Posterior cingulate gyrus (tissue), 11 donors: ENCODE results near the gene CTSW.
A peak's percentile ranks its signal among the peaks of the same experiment; 100 is the strongest.

Experiments
- DNase-seq, 10 donors: peaks; one replicate each; pipeline versions ENCODE4 v3.0.0 to v3.0.0-alpha.2; 2020 to 2021; ENCODE audit warnings: mixed read lengths in 3 of 10
- intact Hi-C: fragments of 100-400 bp; cut with DNase I; formaldehyde crosslinking; loops from one replicate; pipeline ENCODE4 v1.15.1; 2023

Gene CTSW

DNA sequence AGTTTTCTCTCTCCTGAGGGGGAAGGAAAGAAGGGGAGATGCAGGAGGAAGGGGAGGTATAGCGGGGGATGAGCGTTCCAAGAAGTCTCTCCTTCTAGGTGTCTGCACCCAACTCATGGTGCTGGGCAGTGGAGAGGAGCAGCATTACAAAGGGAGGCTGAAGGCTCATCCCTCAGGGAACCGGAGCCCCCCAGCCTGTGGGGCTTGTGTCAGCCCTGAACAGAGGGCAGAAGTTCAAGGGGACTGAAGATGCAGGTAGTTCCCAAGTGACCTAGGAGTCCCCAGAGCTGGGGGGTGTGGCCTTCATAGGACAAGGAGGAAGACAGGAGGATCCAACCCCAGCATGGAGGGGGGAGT, 37.4 kb downstream of the CTSW start:
- no peak for DNase-seq

GRCh38 chr11:65917434-65918210, 38.0 kb downstream of the CTSW start:
- intact Hi-C loops, result loop anchor here (2.0 kb wide), 2 partner anchors 29 to 43 kb away; partner anchors contain the start of genes FIBP and SART1
- peak in 2 of 10 donors; percentile 73 to 85 for DNase-seq

More for the DNA sequence above, 37.4 kb downstream of the CTSW start:
- intact Hi-C loops, result no loop called here

DNA sequence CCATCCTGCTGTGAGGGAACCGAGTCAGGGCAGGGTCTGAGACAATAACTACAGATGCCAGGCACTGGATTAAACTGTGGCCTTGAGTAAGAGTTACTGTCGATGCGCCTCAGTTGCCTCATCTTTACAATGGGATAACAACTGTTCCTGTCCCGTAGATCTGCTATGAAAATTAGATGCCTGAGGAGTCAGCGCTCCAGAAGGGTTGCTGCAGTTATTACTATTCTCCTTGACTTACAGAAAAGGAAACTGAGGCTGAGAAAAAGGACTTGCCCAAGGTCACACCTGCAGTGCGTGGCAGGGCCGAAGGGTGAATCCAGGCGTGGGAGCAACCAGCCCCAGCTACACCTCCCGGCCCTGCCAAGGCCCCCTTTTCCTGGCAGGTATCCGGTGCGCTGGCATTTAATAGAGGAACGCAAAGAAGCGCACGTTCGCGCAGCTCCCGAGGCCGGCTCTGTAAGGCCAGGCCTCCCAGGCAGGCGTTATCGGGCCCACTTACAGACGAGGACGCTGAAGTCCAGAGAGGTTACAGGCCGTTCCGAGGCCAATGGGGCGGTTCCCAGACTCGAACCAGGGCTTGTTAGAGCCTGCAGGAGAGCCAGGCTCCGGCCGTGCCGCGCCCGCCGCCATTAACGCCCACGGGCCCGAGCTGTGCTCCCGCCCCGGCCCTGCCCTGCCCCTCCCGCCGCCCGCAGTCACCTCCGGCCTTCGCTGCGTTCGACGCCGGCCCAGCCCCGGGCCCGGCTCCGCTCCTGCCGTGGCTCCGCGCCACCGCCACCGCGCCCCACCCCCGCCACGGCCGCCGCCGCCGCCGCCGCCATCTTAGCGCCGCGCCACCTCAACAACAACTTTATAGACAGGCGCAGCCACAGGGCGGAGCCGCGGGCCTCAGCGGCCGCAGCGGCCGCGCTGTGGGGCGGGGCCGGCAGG, 38.8 kb downstream of the CTSW start, which contains the start of gene C11orf68:
Gene C11orf68, minus strand, starts transcription at position 852 of the 930 bp plus-strand sequence. Its CDS starts 31 bp downstream, at position 821.
- DNase-seq, result peak in 3 of 10 donors; percentile 66 to 81 (median 66)
- intact Hi-C loops, result loop anchor here (2.0 kb wide), 2 partner anchors 30 to 42 kb away; partner anchors contain the start of genes FIBP and SART1

DNA sequence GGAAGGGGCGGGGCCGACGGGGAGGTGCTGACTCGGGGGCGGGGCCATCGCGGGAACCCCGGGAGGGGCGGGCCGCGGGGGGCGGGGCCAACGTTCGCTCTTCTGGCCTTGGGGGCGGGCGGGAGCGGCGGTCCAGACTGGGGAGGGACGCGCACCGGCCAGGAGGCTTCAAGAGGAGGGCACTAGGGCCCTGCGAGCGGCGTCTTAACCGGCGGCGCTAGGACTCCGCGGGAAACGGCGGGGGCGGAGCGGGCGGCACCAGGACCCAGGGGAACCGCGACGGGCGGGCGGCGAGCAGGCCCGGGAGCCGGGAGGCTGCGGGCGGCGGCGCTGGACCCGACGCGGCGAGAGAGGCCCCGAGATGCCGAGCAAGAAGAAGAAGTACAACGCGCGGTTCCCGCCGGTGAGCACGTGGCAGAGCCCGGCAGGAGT, 39.5 kb downstream of the CTSW start, which contains the start of gene DRAP1:
Gene DRAP1, plus strand, starts transcription at position 286 of the 432 bp plus-strand sequence. Its CDS starts 76 bp downstream, at position 362.
- intact Hi-C loops, result loop anchor here (2.0 kb wide), 2 partner anchors 30 to 42 kb away; partner anchors contain the start of genes FIBP and SART1
- peak; percentile 98 to 100 (median 100) for DNase-seq

GRCh38 chr11:65919573-65920371, 40.1 kb downstream of the CTSW start:
- DNase-seq, result peak in 7 of 10 donors; percentile 27 to 91 (median 51)

DNA sequence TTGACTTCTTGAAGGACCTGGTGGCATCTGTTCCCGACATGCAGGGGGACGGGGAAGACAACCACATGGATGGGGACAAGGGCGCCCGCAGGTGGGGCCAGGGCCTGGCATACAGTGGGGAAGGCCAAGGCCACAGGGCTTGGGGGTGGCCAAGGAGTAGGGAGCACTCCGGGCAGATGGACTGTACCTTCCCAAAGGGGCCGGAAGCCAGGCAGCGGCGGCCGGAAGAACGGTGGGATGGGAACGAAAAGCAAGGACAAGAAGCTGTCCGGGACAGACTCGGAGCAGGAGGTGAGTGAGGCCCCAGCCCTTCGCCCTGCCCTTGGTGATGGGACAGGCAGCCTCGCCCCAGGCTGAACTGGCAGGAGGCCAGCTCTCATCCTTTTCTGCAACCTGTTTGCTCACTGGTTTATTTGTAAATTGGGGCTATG, 40.8 kb downstream of the CTSW start:
- intact Hi-C loops, result loop anchor here (1.0 kb wide), 1 partner anchor 28 kb away; no protein-coding TSS in a partner anchor
- peak in 2 of 10 donors; percentile 82 to 85 for DNase-seq

More at GRCh38 chr11:65919573-65920371, 40.1 kb downstream of the CTSW start:
- intact Hi-C loops, result loop anchor here (1.0 to 2.0 kb wide), 3 partner anchors 27 to 41 kb away; partner anchors contain the start of genes FIBP and SART1

DNA sequence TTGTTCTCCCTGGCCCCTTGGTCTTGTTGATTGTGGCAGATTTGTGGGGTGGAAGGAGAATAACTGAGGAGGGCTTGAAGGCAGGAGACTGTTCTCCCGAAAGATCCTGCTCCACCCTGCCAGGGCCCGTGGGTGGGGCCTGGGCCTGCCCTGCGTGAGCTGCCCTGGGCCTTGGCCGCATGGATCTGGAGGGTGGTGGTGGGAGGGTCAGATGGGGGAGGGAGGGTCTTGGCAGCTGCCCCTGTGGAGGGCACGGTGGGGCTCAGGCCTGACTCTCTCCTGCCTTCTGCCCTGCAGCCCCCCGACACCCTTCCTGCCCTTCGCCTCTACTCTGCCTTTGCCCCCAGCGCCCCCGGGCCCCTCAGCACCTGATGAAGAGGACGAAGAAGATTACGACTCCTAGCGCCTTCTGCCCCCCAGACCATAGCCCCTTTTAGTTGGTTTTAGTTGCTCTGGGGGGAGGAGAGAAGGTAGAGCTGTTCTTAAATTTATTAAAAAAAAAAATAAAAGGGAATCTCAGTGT, 41.5 kb downstream of the CTSW start:
- peak in 2 of 10 donors; percentile 30 to 57 for DNase-seq
- intact Hi-C loops, result no loop called here

DNA sequence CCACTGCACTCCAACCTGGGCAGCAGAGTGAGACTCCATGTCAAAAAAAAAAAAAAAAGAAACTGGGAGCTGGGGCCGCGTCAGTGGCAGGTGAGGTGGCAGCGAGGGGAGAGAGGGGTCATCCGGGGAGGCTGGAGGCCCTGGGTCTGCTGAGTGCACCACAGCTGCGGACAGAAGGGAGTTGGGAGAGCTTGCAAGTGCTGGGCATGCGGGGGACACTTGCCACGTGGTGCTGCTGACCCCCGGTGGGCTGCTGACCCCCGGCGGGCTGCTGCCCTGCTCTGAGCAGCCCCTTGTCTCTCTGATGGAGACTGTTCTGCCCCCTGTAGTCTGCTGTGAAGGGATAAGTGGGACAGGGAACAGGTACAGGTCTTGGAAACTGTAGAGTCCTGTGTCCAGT, 42.2 kb downstream of the CTSW start:
- DNase-seq, result peak in 1 of 10 donors; percentile 52
- intact Hi-C loops, result no loop called here

- intact Hi-C loops, result no loop called here
- DNase-seq, result no peak
Measured at GRCh38 chr11:65922565-65922964, 42.9 kb downstream of the CTSW start.

DNA sequence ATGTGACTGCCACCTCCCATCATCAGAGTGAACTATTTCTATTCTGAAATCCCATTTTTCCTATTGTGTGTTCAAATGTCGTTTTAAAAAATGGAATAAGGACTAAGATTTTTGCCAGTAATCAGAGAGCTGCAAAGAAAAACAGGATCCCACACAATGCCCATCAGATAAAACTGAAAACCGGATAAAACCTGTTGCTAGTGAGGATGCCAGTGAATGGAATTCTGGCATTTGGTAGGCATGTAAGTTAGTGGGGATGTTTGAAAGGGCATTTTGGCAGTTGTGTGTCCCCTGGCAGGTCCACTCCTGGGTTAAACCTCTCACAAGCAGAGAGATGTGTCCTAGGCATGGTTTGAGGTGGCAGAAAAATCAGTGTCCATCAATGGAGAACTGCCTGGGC, 45.8 kb downstream of the CTSW start:
- DNase-seq, result no peak
- intact Hi-C loops, result no loop called here

GRCh38 chr11:65927904-65928397, 48.3 kb downstream of the CTSW start:
- intact Hi-C loops, result no loop called here
- peak in 1 of 10 donors; percentile 27 for DNase-seq

- intact Hi-C loops, result no loop called here
- peak in 1 of 10 donors; percentile 4 for DNase-seq
Measured at GRCh38 chr11:65928667-65929066, 49.0 kb downstream of the CTSW start.

DNA sequence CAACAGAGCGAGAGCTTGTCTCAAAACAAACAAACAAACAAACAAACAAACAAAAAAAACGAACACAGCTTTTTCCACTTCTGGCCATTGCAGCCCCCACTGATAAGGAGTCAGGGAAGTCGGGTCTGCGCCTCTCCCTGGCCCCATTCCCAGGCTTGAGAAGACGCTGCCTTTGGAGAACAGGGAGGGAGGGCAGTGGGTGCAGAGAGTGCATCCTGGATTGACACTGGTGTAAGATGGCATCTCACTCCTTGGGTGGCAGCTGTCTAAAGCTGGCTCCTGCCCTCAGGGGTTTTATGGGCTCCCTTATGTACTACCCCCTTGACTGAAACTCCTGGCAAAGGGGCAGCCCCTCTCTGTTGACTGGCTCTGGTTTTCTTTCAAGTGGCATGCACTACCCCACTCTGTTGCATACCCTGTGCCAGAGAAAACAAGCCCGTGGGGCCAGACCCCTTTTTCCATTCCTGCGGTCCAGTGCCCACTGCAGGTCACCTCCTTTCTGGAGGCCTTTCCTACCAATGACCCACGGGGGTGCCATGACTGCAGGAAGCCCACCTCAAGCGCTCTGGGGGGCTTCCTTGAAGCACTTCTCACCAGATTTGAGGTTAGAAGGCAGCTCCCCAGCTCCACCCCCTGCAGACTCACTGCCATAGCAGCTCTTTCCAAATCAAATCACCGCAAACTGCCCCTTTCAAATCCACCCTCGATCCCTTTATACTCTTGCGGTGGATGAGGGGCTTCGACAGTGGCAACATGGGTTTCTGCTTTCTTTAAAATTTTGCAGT, 52.3 kb downstream of the CTSW start:
- intact Hi-C loops, result no loop called here

DNA sequence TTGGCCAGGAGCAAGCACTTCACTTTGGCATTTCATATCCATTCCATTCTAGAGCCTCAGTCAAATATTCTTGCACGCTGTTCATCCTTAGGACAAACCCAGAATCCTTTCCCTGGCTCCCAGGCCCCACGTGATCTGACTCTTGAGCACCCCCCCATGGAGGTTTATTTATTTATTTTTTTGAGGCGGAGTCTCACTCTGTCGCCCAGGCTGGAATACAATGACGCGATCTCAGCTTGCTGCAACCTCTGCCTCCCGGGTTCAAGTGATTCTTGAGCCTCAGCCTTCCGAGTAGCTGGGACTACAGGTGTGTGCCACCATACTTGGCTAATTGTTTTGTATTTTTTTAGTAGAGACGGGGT, 52.9 kb downstream of the CTSW start:
- intact Hi-C loops, result no loop called here
- peak in 2 of 10 donors; percentile 18 to 64 for DNase-seq

More for the DNA sequence above, 52.3 kb downstream of the CTSW start:
- DNase-seq, result peak in 2 of 10 donors; percentile 37 to 42
